Smooth muscle cell (in vitro differentiated cells): ENCODE measurements around the gene DPEP3. TPM values are rescaled to one million over a fixed set of nuclear protein-coding genes. Genes with fewer than 3 reads are reported as not detected.

Experiments used
- DNase-seq: peaks from one replicate; lab custom pipeline; 2025; ENCODE audit not compliant: unreplicated experiment; lab: John Stamatoyannopoulos, UW
- H2AFZ ChIP-seq: fragments of 200-600 bp; sonication (generic); 2 replicates; pipeline ENCODE4 v1.6.0; 2016; ENCODE audit warnings: antibody characterized with exemption, low read depth, mild to moderate bottlenecking
- H3F3A ChIP-seq: fragments of 200-600 bp; sonication (generic); 2 replicates; pipeline ENCODE4 v1.6.0; 2017; ENCODE audit warnings: antibody characterized with exemption, low read depth
- H3K27ac ChIP-seq: fragments of 200-600 bp; sonication (generic); 2 replicates; pipeline ENCODE4 v1.5.1; 2016; ENCODE audit warnings: low read depth, mild to moderate bottlenecking
- H3K27me3 ChIP-seq: fragments of 200-600 bp; sonication (generic); 2 replicates; pipeline ENCODE4 v1.6.1; 2016; ENCODE audit warnings: low read depth, mild to moderate bottlenecking
- H3K36me3 ChIP-seq: fragments of 200-600 bp; sonication (generic); 2 replicates; pipeline ENCODE4 v1.5.1; 2016; ENCODE audit warnings: low read depth
- H3K4me1 ChIP-seq: fragments of 200-600 bp; sonication (generic); 2 replicates; pipeline ENCODE4 v1.5.1; 2016; ENCODE audit warnings: low read depth
- H3K4me2 ChIP-seq: fragments of 200-600 bp; sonication (generic); 2 replicates; pipeline ENCODE4 v1.6.0; 2016; ENCODE audit warnings: mild to moderate bottlenecking
- H3K4me3 ChIP-seq: fragments of 200-600 bp; sonication (generic); 2 replicates; pipeline ENCODE4 v1.5.1; 2016; ENCODE audit warnings: mild to moderate bottlenecking
- H3K79me2 ChIP-seq: fragments of 200-600 bp; sonication (generic); 2 replicates; pipeline ENCODE4 v1.6.0; 2016; ENCODE audit warnings: low read depth, mild to moderate bottlenecking
- H3K9ac ChIP-seq: fragments of 200-600 bp; sonication (generic); 2 replicates; pipeline ENCODE4 v1.6.0; 2016; ENCODE audit warnings: low read depth
- H3K9me3 ChIP-seq: fragments of 200-600 bp; sonication (generic); replicated peaks from 2 replicates; pipeline ENCODE4 v1.5.1; 2016; ENCODE audit warnings: low read depth
- H4K20me1 ChIP-seq: fragments of 200-600 bp; sonication (generic); 2 replicates; pipeline ENCODE4 v1.6.0; 2016; ENCODE audit warnings: low read depth
- CTCF ChIP-seq: fragments of 200-600 bp; sonication (generic); IDR thresholded peaks from 2 replicates; pipeline ENCODE4 v1.5.1; 2017; ENCODE audit warnings: borderline replicate concordance, mild to moderate bottlenecking, antibody characterized with exemption; ENCODE audit not compliant: insufficient read depth, poor library complexity, severe bottlenecking
- WGBS: methylation state at CpG from one replicate; pipeline ENCODE4 v1.1.7; 2016; ENCODE audit warnings: low lambda C conversion rate; 5-methylcytosine and 5-hydroxymethylcytosine counted together
- polyA plus RNA-seq: library from polyadenylated mRNA; unstranded; fragments of >200 nt; fragmentation: Nextera tagmentation; extraction: Ambion mirVana; gene quantifications from 2 replicates; pipeline ENCODE4 v1.2.1, GENCODE V29; 2016
- total RNA-seq: library from RNA; depleted of rRNA; stranded (reverse); fragments of >200 nt; gene quantifications from 2 replicates; pipeline ENCODE4 v1.2.3, GENCODE V29; 2014

Gene DPEP3
- total and polyA plus RNA-seq, 2 experiments from 2014 or later = not detected

GRCh38 chr16:67990018-67990386 lies 9.7 kb upstream of the DPEP3 start:
- no peaks in the 10 kb centered on the region for H3K36me3 ChIP-seq
- no peak overlapping the region for H3K4me3 ChIP-seq
- DNase-seq = no peak
- no peaks in the 10 kb centered on the region for H3K9me3 ChIP-seq
- H4K20me1 ChIP-seq = no peaks in the 10 kb centered on the region
- no peaks in the 10 kb centered on the region for H3F3A ChIP-seq
- no peaks in the 10 kb centered on the region for H3K79me2 ChIP-seq
- no peak overlapping the region for H3K27ac ChIP-seq
- no peak for TF ChIP-seq CTCF
- no peak overlapping the region for H2AFZ ChIP-seq
- H3K4me1 ChIP-seq = no peaks in the 10 kb centered on the region
- no peak overlapping the region for H3K4me2 ChIP-seq
- no peak overlapping the region for H3K9ac ChIP-seq
- 91% methylated on average over 6 of the region's 6 CpGs for WGBS
- no peaks in the 10 kb centered on the region for H3K27me3 ChIP-seq

GRCh38 chr16:67989322-67990017 lies 9.2 kb upstream of the DPEP3 start:
- Histone ChIP-seq H3K4me3 (no peak overlapping the region), H3K27me3 (no peaks in the 10 kb centered on the region), H4K20me1 (no peaks in the 10 kb centered on the region), H3K27ac (no peak overlapping the region), H3K9ac (no peak overlapping the region), H3K4me1 (no peaks in the 10 kb centered on the region), H3K79me2 (no peaks in the 10 kb centered on the region), H3F3A (no peaks in the 10 kb centered on the region), H3K36me3 (no peaks in the 10 kb centered on the region), H3K9me3 (no peaks in the 10 kb centered on the region), H2AFZ (no peak overlapping the region), H3K4me2 (no peak overlapping the region)
- 81% methylated on average over 8 of the region's 8 CpGs for WGBS
- TF ChIP-seq CTCF = no peak
- no peak for DNase-seq

GRCh38 chr16:67988675-67989074 lies 8.4 kb upstream of the DPEP3 start:
- Histone ChIP-seq H3K27me3 (no peaks in the 10 kb centered on the region), H3K4me1 (no peaks in the 10 kb centered on the region), H3K36me3 (no peaks in the 10 kb centered on the region), H3K4me3 (no peak overlapping the region), H3K79me2 (no peaks in the 10 kb centered on the region), H3K4me2 (no peak overlapping the region), H3F3A (no peaks in the 10 kb centered on the region), H3K9me3 (no peaks in the 10 kb centered on the region), H3K27ac (no peak overlapping the region), H2AFZ (no peak overlapping the region), H4K20me1 (no peaks in the 10 kb centered on the region), H3K9ac (no peak overlapping the region)
- TF ChIP-seq CTCF = no peak
- WGBS = 85% methylated on average over 3 of the region's 3 CpGs
- DNase-seq = no peak
